ENCODE results near the gene AGFG1.
"Not testable (repeated sequence)": the region's sequence is repeated elsewhere in the genome, so short reads cannot be mapped to it uniquely, and the experiment has no call there.

The AGFG1 gene

GRCh38 chr2:227592694-227593387 is 120.9 kb downstream of the AGFG1 start:
- DNase-seq (ENCODE audit: low read depth): no peak

DNA sequence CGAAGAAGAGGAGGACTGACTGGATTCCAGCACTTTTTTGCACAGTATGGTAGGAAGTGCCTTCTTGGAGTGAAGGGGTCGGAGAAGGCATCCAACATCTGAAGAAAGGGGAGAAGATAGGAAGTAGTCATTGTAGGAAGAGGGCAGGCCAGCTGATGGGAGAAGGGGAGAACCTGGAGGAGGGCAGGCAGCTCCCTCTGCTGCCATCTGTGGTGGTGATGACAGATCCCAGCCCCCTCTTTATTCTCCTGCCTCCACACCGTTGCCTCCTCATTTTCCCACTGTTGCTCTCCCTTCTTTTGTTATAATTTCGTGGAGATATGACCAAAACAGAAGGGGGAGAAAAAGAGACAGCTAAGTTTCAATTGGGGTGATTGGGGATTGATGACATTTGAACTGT is 123.8 kb downstream of the AGFG1 start:
- no peak for DNase-seq (ENCODE audit: low read depth)
- no peak overlapping the region for H3K4me3 ChIP-seq (ENCODE audit: low read depth, low read length)

More at GRCh38 chr2:227592694-227593387, 120.9 kb downstream of the AGFG1 start:
- H3K4me3 ChIP-seq (ENCODE audit: low read depth, low read length): no peak overlapping the region

- no peak for DNase-seq (ENCODE audit: low read depth)
- H3K4me3 ChIP-seq (ENCODE audit: low read depth, low read length): no peak overlapping the region
Observed at GRCh38 chr2:227597036-227597435, 125.1 kb downstream of the AGFG1 start.

GRCh38 chr2:227597998-227598397 is 126.0 kb downstream of the AGFG1 start:
- H3K4me3 ChIP-seq (ENCODE audit: low read depth, low read length): no peak overlapping the region
- DNase-seq (ENCODE audit: low read depth): no peak

DNA sequence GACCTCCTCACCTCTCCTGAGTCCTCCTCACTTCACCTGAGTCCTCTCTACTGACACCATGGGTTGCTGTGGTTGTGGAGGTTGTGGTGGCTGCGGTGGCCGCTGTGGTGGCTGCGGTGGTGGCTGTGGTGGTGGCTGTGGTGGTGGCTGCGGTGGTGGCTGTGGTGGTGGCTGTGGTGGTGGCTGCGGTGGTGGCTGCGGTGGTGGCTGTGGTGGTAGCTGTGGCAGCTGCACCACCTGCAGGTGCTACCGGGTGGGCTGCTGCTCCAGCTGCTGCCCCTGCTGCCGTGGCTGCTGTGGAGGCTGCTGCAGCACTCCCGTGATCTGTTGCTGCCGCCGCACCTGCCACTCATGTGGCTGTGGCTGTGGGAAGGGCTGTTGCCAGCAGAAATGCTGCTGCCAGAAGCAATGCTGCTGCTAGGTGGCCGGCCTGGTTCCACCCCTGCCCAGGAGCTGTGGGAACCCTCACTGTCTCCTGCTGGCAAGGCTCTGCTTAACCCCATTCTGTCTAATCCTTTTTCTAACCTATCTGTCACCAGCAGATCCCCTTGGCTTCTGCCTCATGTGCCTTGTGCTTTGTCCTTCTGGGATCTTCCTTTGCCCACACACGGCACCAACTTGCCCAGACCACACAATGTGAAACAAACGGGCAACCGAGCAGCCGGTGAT is 127.0 kb downstream of the AGFG1 start, which contains the start of gene SCYGR2:
SCYGR2 (plus strand) TSS at position 59 of the 669 bp plus-strand sequence; CDS start at position 59, 0 bp downstream.
- not testable (repeated sequence) for DNase-seq (ENCODE audit: low read depth); H3K4me3 ChIP-seq (ENCODE audit: low read depth, low read length)

GRCh38 chr2:227602358-227602757 is 130.4 kb downstream of the AGFG1 start:
- no peak overlapping the region for H3K4me3 ChIP-seq (ENCODE audit: low read depth, low read length)
- no peak for DNase-seq (ENCODE audit: low read depth)

GRCh38 chr2:227606476-227606875 is 134.5 kb downstream of the AGFG1 start:
- H3K4me3 ChIP-seq (ENCODE audit: low read depth, low read length): no peak overlapping the region
- DNase-seq (ENCODE audit: low read depth): no peak

DNA sequence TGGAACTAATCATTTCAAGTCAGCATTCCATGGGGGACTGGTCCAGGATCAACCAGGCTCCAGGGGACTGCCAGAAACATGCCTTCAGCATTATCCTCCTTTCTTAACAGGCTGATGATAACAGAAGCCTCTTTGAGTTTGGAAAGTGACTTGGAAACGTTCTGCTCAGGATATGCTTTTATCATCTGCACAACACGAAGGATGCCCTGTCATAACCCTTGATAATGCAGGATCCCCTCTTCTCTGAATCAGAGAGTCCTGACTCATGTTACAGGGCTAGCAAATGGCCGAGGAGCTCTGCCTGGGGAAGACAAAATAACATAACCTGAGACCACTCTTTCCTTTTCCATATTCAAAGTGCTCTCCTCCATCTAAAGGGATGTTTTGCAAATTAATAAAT is 136.0 kb downstream of the AGFG1 start:
- no peak for DNase-seq (ENCODE audit: low read depth)
- no peak overlapping the region for H3K4me3 ChIP-seq (ENCODE audit: low read depth, low read length)

GRCh38 chr2:227608561-227609338 is 136.8 kb downstream of the AGFG1 start:
- no peak for DNase-seq (ENCODE audit: low read depth)
- no peak overlapping the region for H3K4me3 ChIP-seq (ENCODE audit: low read depth, low read length)

GRCh38 chr2:227610123-227610522 is 138.2 kb downstream of the AGFG1 start:
- H3K4me3 ChIP-seq (ENCODE audit: low read depth, low read length): no peak overlapping the region
- DNase-seq (ENCODE audit: low read depth): no peak

Measured in skeletal muscle cell (primary cell).